CD4-positive, alpha-beta T cell (primary cell): Measurements from ENCODE around the gene FBXL19. TPM values are rescaled to one million over a fixed set of nuclear protein-coding genes. Genes with fewer than 3 reads are reported as not detected.

Source experiments
- ATAC-seq: fragments of 200-7000 bp; cut with Tn5 transposase; one replicate; pipeline ENCODE4 v1.10.0; 2022; ENCODE audit warnings: mild to moderate bottlenecking; ENCODE audit not compliant: poor library complexity
- CTCF ChIA-PET: fragments of 350-600 bp; sonication (Branson Sonifier 250); formaldehyde crosslinking; loops from one replicate; lab custom pipeline; 2021; ENCODE audit warnings: antibody characterized with exemption, inconsistent platforms; lab: Charles Lee
- POLR2A ChIA-PET: fragments of 350-600 bp; sonication (Branson Sonifier 250); formaldehyde crosslinking; loops from one replicate; lab custom pipeline; 2021; ENCODE audit warnings: antibody characterized with exemption, inconsistent platforms; lab: Charles Lee
- DNase-seq, 14 experiments: peaks; one replicate each; pipeline ENCODE4 v3.0.0-alpha.2; 2013 to 2020; ENCODE audit warnings: mixed read lengths in 2 of 14
- H3K27ac ChIP-seq, 2 donors: one replicate each; pipeline versions ENCODE4 v1.5.1 to v1.7.0; 2013; ENCODE audit warnings: low read length in 2 of 2, low read depth in 1 of 2, mild to moderate bottlenecking in 1 of 2
- H3K27me3 ChIP-seq, 2 experiments: 1 replicate in 1 of 2; 2 replicates in 1 of 2; pipeline versions ENCODE4 v1.6.1 to v1.7.0; 2013; ENCODE audit warnings: low read length in 2 of 2, control low read depth in 1 of 2, mild to moderate bottlenecking in 1 of 2, moderate library complexity in 1 of 2; ENCODE audit not compliant: insufficient read depth in 2 of 2, control insufficient read depth in 1 of 2
- H3K36me3 ChIP-seq: one replicate; pipeline ENCODE4 v1.6.1; 2013; ENCODE audit warnings: low read length, control low read depth; ENCODE audit not compliant: insufficient read depth
- H3K4me1 ChIP-seq: one replicate; pipeline ENCODE4 v1.6.1; 2013; ENCODE audit warnings: low read length, control low read depth; ENCODE audit not compliant: insufficient read depth
- H3K4me3 ChIP-seq: one replicate; pipeline ENCODE4 v1.5.1; 2013; ENCODE audit warnings: mild to moderate bottlenecking, low read length, moderate library complexity
- H3K9me3 ChIP-seq, 2 experiments: 1 replicate in 1 of 2; 2 replicates in 1 of 2; pipeline versions ENCODE4 v1.6.1 to v1.7.0; 2013; ENCODE audit warnings: low read length in 2 of 2, mild to moderate bottlenecking in 2 of 2, control low read depth in 1 of 2, moderate library complexity in 1 of 2; ENCODE audit not compliant: control insufficient read depth in 1 of 2, insufficient read depth in 1 of 2
- H3K27ac Mint-ChIP-seq: one replicate; pipeline ENCODE4 v1.8.0; 2020; ENCODE audit warnings: mixed read lengths
- H3K27me3 Mint-ChIP-seq: one replicate; pipeline ENCODE4 v1.8.0; 2021; ENCODE audit warnings: mixed read lengths
- H3K36me3 Mint-ChIP-seq: one replicate; pipeline ENCODE4 v1.8.0; 2021; ENCODE audit warnings: low read depth, mixed read lengths
- H3K4me1 Mint-ChIP-seq: one replicate; pipeline ENCODE4 v1.8.0; 2021; ENCODE audit warnings: low read depth, mixed read lengths
- H3K4me3 Mint-ChIP-seq: one replicate; pipeline ENCODE4 v1.8.0; 2020; ENCODE audit warnings: mild to moderate bottlenecking, mixed read lengths
- H3K9me3 Mint-ChIP-seq: one replicate; pipeline ENCODE4 v1.8.0; 2020; ENCODE audit warnings: mixed read lengths
- intact Hi-C, 2 experiments: fragments of 100-400 bp; cut with DNase I in 1 of 2; cut with micrococcal nuclease in 1 of 2; formaldehyde crosslinking; loops; one replicate each; pipeline versions ENCODE4 v1.15.1 to v1.9.0; 2023 to 2025; cut with DNase I, micrococcal nuclease
- total RNA-seq, 174 experiments: library from RNA in 2 of 174; stranded (reverse) in 2 of 174; gene quantifications; one replicate each; pipeline ENCODE4 v1.2.3 and lab custom pipeline; 2021 to 2026
- TF ChIP-seq, protein P1 (sequence below): fragments of 200-600 bp; IDR thresholded peaks from one replicate; pipeline ENCODE4 v1.8.0; 2022; ENCODE audit warnings: antibody characterized with exemption, mild to moderate bottlenecking

Gene FBXL19
- total RNA-seq, 2 experiments from 2014 or later, result 7.5 to 8.9 TPM

DNA sequence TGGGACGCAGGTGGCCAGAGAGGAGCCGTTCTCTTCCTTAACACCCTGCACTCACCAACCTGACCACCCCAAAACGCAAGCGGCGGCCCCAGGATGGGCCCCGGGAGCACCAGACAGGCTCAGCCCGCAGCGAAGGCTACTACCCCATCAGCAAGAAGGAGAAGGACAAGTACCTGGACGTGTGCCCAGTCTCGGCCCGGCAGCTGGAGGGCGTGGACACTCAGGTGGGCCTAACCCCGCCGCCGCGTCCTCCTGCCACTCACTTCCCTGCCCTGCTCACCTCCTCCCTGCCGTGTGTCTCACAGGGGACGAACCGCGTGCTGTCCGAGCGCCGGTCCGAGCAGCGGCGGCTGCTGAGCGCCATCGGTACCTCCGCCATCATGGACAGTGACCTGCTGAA, 57.1 kb downstream of the FBXL19 start:
- H3K36me3 Mint-ChIP-seq, result peaks cover 63% of the 10 kb centered on the region
- CTCF ChIA-PET, result no interaction called here

DNA sequence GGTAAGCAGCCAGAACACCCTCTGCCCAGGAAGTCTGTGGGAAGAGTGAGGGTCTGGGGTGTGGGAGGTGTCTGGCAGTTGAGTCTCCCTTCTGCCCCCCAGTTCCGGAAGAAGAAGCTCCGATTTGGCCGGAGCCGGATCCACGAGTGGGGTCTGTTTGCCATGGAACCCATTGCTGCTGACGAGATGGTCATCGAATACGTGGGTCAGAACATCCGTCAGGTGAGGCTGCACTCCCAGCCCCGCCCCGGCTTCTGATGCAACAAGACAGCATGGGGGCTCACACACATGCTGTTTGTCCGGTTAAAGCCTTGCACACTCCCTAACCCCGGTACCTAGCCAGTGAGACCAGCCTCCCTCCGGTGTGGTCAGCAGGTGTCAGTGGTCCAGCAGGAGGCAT, 57.6 kb downstream of the FBXL19 start:
- H3K27me3 Mint-ChIP-seq, result no peaks in the 10 kb centered on the region
- TF ChIP-seq, protein P1, sequence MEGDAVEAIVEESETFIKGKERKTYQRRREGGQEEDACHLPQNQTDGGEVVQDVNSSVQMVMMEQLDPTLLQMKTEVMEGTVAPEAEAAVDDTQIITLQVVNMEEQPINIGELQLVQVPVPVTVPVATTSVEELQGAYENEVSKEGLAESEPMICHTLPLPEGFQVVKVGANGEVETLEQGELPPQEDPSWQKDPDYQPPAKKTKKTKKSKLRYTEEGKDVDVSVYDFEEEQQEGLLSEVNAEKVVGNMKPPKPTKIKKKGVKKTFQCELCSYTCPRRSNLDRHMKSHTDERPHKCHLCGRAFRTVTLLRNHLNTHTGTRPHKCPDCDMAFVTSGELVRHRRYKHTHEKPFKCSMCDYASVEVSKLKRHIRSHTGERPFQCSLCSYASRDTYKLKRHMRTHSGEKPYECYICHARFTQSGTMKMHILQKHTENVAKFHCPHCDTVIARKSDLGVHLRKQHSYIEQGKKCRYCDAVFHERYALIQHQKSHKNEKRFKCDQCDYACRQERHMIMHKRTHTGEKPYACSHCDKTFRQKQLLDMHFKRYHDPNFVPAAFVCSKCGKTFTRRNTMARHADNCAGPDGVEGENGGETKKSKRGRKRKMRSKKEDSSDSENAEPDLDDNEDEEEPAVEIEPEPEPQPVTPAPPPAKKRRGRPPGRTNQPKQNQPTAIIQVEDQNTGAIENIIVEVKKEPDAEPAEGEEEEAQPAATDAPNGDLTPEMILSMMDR, result no peak
- H3K36me3 Mint-ChIP-seq, result peaks cover 58% of the 10 kb centered on the region
- H3K4me1 ChIP-seq, result peaks cover 13% of the 10 kb centered on the region
- ChIA-PET POLR2A (no interaction called here), CTCF (no interaction called here)
- no peak overlapping the region for H3K27ac Mint-ChIP-seq
- intact Hi-C loops, result loop anchor here in 1 of 2 experiments (10.0 kb wide), 3 partner anchors 314 to 714 kb away; no protein-coding TSS in a partner anchor
- H3K9me3 Mint-ChIP-seq, result no peaks in the 10 kb centered on the region
- H3K36me3 ChIP-seq, result peaks cover 64% of the 10 kb centered on the region
- H3K4me1 Mint-ChIP-seq, result no peaks in the 10 kb centered on the region
- no peak overlapping the region for H3K4me3 ChIP-seq
- no peak for ATAC-seq
- no peaks in the 10 kb centered on the region for H3K27me3 ChIP-seq
- H3K27ac ChIP-seq, result no peak overlapping the region
- DNase-seq, result no peak
- H3K4me3 Mint-ChIP-seq, result no peak overlapping the region
- no peaks in the 10 kb centered on the region for H3K9me3 ChIP-seq

More for the DNA sequence above, 57.1 kb downstream of the FBXL19 start:
- ATAC-seq, result no peak
- no peak overlapping the region for H3K4me3 Mint-ChIP-seq
- no peaks in the 10 kb centered on the region for H3K27me3 Mint-ChIP-seq
- H3K4me1 ChIP-seq, result peaks cover 13% of the 10 kb centered on the region
- intact Hi-C loops, result loop anchor here in 1 of 2 experiments (10.0 kb wide), 3 partner anchors 314 to 714 kb away; no protein-coding TSS in a partner anchor
- H3K27me3 ChIP-seq, result no peaks in the 10 kb centered on the region
- no peaks in the 10 kb centered on the region for H3K9me3 ChIP-seq
- no peaks in the 10 kb centered on the region for H3K4me1 Mint-ChIP-seq
- POLR2A ChIA-PET, result no interaction called here
- no peak for DNase-seq
- peaks cover 69% of the 10 kb centered on the region for H3K36me3 ChIP-seq
- H3K4me3 ChIP-seq, result no peak overlapping the region
- TF ChIP-seq, protein P1, result no peak
- no peak overlapping the region for H3K27ac ChIP-seq
- H3K27ac Mint-ChIP-seq, result no peak overlapping the region
- H3K9me3 Mint-ChIP-seq, result no peaks in the 10 kb centered on the region

DNA sequence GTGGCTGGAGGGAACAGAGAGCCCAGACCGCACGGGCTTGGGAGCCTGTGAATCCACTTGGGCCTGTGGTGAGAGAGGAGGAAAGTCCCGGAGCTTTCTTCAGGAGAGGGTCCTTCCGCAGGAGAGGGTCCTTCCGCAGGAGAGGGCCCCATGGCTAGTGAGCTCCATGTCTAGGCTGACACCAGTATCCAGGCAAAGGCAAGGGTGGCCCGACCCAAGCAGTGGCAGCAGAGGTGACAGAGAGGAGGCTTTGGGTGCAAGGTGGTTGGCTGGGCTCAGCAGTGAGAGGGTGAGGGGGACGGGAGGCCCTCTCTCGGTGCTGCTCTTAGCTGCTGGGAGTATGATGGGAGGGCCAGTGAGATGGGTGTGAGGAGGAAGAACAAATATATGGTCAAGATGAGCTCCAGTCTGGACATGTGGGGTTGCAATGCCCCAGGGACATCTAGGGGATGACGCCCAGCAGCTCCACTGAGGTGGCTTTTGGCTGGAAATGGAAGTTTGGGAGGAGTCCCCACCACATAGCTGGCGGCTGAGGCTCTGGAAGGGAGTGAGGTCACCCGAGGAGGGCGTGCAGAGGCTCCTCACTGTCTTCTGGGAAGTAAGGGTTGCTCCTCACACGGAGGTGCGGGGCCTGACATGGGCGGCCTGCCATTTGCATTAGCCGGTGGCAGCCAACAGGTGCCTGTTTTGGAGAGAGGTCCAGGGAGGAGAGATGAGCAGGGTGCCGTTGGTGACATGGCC, 59.3 kb downstream of the FBXL19 start:
- no peaks in the 10 kb centered on the region for H3K27me3 ChIP-seq
- H3K9me3 ChIP-seq, result no peaks in the 10 kb centered on the region
- H3K27ac ChIP-seq, result no peak overlapping the region
- CTCF ChIA-PET, result interaction anchor here (0.7 to 3.9 kb wide), 2 partner anchors 77 to 160 kb away, joined by 4 to 26 read pairs; no protein-coding TSS in a partner anchor
- H3K4me1 ChIP-seq, result peaks cover 13% of the 10 kb centered on the region
- intact Hi-C loops, result loop anchor here in 1 of 2 experiments (10.0 kb wide), 3 partner anchors 312 to 712 kb away; no protein-coding TSS in a partner anchor
- no peak overlapping the region for H3K4me3 ChIP-seq
- DNase-seq (no peak), ATAC-seq (no peak)
- Mint-ChIP-seq H3K36me3 (peaks cover 43% of the 10 kb centered on the region), H3K27ac (no peak overlapping the region), H3K4me3 (no peak overlapping the region), H3K27me3 (no peaks in the 10 kb centered on the region), H3K9me3 (no peaks in the 10 kb centered on the region), H3K4me1 (no peaks in the 10 kb centered on the region)
- TF ChIP-seq, protein P1, result no peak
- POLR2A ChIA-PET, result interaction anchor here (1.1 kb wide), 1 partner anchor 92 kb away, joined by 3 read pairs; the partner anchor contains the start of genes ZNF646 and ZNF668
- peaks cover 50% of the 10 kb centered on the region for H3K36me3 ChIP-seq
